HG03469 (cell line): ENCODE measurements around the gene HP1BP3.

Experiments
- ATAC-seq: cut with Tn5 transposase; IDR thresholded peaks from one replicate; pipeline ENCODE4 v1.9.1; 2021; ENCODE audit warnings: mild to moderate bottlenecking, moderate library complexity, moderate number of reproducible peaks; ENCODE audit not compliant: unreplicated experiment

Gene HP1BP3

GRCh38 chr1:20770314-20771087 is 16.6 kb downstream of the HP1BP3 start:
- no peak for ATAC-seq

GRCh38 chr1:20767271-20767670 is 19.8 kb downstream of the HP1BP3 start:
- no peak for ATAC-seq

GRCh38 chr1:20763417-20763816 is 23.7 kb downstream of the HP1BP3 start:
- no peak for ATAC-seq

DNA sequence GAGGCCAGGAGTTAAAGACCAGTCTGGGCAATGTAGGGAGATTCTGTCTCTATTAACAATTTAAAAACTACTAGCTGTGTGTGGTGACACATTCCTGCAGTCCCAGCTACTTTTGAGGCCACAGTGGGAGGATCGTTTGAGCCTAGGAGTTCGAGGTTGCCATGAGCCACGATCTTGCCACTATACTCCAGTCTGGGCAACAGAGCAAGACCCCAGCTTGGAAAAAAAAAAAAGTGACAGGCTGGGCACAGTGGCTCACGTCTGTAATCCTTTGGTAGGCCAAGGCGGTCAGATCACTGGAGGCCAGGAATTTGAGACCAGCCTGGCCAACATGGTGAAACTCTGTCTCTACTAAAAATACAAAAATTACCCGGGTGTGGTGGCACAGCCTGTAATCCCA is 26.8 kb downstream of the HP1BP3 start:
- ATAC-seq: no peak

DNA sequence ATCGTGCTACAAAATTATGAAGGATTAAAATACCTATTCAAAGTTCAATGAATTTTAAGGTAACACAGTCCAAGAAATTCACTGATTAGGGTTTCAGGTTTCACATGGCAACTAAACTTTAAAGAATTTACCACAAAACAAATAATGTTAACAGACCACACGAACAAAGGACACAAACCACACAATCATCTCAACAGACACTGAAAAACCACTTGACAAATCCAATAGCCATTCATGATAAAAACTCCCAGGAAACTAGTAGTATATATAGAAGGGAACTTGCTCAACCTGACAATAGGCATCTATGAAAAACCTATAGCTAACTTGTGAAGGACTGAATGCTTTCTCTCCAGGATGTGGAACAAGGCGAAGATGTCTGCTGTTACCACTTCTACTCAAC is 33.5 kb downstream of the HP1BP3 start:
- no peak for ATAC-seq

GRCh38 chr1:20751462-20751990 is 35.6 kb downstream of the HP1BP3 start:
- no peak for ATAC-seq

GRCh38 chr1:20742671-20743070 is 44.4 kb downstream of the HP1BP3 start:
- no peak for ATAC-seq

- no peak for ATAC-seq
Measured at GRCh38 chr1:20740781-20741180, 46.3 kb downstream of the HP1BP3 start.

DNA sequence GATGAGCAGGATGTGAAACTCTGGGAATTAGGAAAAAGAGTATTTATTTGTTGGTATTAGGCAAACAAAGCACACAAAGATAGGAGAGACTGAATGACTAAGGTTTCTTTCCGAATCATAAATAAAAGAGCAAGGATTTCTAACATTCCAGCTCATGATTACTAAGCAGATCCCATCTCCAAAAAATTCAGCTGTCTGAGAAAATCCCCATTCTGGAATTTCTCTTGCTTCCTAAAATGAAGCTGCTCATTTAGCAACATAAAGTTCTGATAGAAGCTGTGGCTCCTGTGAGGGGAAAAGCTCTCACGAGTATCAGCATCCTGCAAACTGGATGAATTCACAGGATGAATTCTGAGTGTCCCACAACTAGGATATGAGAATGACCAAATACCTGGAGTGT is 47.9 kb downstream of the HP1BP3 start:
- no peak for ATAC-seq

DNA sequence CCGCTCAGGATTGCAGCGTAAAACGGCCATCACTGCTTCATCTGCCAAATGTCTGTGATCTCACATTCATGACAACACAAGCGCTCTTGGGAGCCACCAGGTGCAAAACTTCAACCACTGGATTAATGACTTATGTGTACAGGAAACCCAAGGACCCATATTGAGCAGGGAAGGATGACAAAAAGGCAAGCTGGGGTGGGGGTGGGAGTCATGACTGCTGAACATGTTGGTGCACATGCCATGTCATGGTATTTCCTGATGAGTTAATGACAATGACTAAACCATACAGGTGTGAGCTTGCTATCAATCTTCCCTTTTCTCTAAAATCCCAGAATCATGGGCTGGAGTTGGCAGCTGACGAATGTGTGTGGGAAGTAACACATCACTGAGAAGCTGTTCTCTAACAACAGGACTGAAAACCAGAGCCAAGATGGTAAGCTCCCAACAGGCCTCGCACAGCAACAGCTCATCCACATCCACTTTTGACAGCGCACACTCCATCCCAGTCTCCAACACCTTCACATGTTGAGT is 51.5 kb downstream of the HP1BP3 start:
- no peak for ATAC-seq

- no peak for ATAC-seq
Measured at GRCh38 chr1:20733360-20733975, 53.6 kb downstream of the HP1BP3 start.

- ATAC-seq: peak; percentile 57
Measured at GRCh38 chr1:20732588-20733359, 54.3 kb downstream of the HP1BP3 start, which contains the start of gene SH2D5. TSS of gene SH2D5 (minus strand) at chr1:20732703. CDS start at chr1:20728044, 4,659 bp downstream.

GRCh38 chr1:20732071-20732587 is 55.0 kb downstream of the HP1BP3 start:
- ATAC-seq: no peak

DNA sequence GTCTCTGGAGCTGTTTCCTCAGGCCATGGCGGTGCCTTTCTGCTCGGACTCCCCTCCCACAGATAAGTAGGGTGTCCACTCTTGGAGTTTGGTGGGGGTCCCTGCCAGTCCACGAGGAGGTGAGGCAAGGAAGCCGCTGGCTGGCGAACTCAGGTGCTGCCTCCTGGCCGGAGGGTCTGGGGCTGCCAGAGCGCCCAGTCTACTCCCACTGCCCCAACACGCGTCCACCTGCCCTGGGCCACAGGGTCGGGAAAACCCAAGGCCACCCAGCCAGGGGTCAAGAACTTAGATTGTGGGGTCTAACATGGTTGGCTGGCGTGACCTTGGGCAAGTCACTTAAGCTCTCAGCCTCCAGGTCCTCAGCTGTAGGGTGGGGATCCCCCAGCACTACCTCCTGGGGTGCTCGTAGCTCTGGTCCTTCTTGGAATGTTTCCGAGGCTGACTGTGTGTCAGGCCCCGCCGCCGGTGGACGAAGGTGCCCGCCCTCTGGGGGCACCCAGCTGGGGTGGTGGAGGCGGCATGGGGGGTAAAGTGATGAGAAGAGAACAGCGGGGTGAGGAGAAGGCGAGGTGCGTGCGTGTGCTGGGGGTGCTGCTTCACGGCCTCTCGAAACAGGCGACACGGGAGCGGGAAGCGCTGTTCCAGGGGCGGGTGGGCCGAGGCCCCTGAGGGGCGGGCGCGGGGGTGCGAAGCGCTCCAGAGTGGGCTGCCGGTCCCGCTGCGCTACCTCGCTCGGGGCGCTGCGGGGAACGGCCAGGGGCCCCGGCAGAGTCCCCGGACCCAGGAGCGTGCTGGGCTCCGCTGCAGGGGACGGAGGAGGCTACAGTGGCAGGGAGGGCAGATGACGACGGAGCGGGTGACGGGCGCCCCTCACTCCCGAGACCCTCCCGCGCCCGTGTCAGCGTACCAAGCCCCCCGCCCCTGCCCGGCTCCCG is 55.8 kb downstream of the HP1BP3 start:
- no peak for ATAC-seq

GRCh38 chr1:20730690-20731056 is 56.4 kb downstream of the HP1BP3 start:
- ATAC-seq: no peak

DNA sequence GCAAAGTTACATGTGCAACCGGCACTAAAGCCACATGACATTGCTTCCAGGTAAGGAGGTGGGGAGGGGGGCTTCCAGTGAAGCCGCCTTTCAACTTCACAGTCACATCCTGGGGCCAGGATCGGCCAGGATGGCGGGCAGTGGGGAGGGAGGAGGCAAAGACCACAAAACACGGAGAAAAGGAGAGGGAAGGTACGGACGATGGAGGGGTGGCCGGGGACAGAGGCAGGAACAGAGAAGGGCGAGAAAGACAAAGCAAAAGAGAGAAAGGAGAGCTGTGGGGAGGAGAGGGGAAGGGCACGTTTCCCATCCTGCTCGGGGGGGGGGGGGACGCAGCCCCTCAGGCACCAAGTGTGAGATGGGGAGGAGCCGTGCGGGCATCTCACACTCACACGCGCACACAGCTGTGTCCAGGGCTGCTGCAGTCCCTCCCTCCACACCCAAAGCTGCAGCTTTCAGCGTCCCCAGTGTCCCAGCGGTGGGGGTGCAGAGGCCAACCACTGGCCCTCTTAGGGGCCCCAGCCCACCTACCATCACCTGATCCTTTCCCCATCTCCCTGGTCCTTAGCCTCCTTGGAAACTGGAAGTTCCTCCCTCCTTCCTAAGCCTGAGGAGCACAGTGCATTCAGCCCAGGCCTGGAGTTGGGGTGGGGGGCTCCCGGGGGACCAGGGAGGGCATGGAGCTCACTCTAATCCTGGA is 57.0 kb downstream of the HP1BP3 start:
- no peak for ATAC-seq

GRCh38 chr1:20729155-20729931 is 57.8 kb downstream of the HP1BP3 start:
- ATAC-seq: no peak

DNA sequence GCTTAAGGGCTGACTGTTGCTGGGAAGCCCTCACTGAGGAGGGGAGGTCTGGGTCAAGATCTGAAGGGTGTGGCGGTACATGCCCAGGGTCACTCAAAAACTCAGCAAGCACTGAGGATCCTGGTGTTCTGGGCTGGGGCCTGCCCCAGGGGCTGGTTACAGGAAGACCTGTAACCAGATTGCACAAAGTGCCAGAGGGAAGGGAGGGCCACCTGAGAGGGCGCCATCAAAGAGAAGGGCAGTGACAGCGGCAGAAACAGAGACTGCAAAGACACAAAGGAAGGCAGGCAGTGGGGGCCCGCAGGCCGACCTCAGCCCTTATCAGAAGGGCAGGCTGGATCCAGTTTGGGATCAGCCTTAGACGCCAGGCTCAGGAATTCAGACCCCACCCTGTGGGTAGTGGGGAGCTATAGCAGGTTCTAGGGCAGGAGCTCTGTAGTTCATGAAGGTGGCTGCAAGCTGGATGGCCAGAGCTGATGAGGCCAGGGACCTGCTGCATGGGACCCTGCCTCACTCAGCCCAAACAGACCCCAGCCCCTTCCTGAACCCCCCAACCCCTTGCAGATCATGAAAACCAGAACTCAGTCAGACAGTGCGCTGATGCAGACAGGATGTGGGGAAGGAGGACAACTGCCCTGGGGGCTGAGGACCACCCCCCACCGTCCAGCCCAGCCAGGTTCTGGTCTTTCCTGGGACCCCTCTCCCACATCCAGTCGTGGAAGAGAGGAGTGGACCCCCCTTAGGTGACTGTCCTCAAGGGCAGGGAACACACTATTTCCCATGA is 58.5 kb downstream of the HP1BP3 start:
- ATAC-seq: no peak
